ENCODE results near the gene MREG. TPM values are rescaled to one million over a fixed set of nuclear protein-coding genes. Genes with fewer than 3 reads are reported as not detected.

MREG gene
- total and polyA plus RNA-seq, 10 of the 15 experiments (the other 5 are each of a cell fraction or from before 2014, with no cell fraction given) = 6.9 to 45.0 (median 28.5) TPM

GRCh38 chr2:216013080-216013909 lies at the start of gene MREG (continued):
- TF ChIP-seq, protein P1, sequence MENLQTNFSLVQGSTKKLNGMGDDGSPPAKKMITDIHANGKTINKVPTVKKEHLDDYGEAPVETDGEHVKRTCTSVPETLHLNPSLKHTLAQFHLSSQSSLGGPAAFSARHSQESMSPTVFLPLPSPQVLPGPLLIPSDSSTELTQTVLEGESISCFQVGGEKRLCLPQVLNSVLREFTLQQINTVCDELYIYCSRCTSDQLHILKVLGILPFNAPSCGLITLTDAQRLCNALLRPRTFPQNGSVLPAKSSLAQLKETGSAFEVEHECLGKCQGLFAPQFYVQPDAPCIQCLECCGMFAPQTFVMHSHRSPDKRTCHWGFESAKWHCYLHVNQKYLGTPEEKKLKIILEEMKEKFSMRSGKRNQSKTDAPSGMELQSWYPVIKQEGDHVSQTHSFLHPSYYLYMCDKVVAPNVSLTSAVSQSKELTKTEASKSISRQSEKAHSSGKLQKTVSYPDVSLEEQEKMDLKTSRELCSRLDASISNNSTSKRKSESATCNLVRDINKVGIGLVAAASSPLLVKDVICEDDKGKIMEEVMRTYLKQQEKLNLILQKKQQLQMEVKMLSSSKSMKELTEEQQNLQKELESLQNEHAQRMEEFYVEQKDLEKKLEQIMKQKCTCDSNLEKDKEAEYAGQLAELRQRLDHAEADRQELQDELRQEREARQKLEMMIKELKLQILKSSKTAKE (IDR thresholded peaks at IDR 0.05; ENCODE audit: low read depth, poor library complexity, severe bottlenecking) = no peak
- TF ChIP-seq NR2F1 (conservative IDR thresholded peaks at IDR 0.05) = peak; percentile 68
- no peak for TF ChIP-seq ZBED1 (IDR thresholded peaks at IDR 0.05; ENCODE audit: borderline replicate concordance)
- TF ChIP-seq KAT2A (conservative IDR thresholded peaks at IDR 0.05; ENCODE audit: control insufficient read depth, low read depth, low read length) = no peak
- peak; percentile 76; the same call in 1 of the 2 replicates for TF ChIP-seq BACH1 (IDR thresholded peaks at IDR 0.05; ENCODE audit: borderline replicate concordance)
- TF ChIP-seq CEBPB (IDR thresholded peaks at IDR 0.05; ENCODE audit: borderline replicate concordance in 1 of 2, low read depth in 2 of 2, low read length in 2 of 2) = no peak
- no peak for TF ChIP-seq ZNF384 (IDR thresholded peaks at IDR 0.05; ENCODE audit: borderline replicate concordance, low read depth, low read length)
- TF ChIP-seq SMAD1 (IDR thresholded peaks at IDR 0.05; ENCODE audit: low read depth, partially characterized antibody) = no peak
- 0 out of 2 replicates have a peak, but pooled peaks have one; percentile 10 for TF ChIP-seq NR2C1 (IDR thresholded peaks at IDR 0.05)
- peak; percentile 88; the same call in 1 of the 2 replicates for TF ChIP-seq GATAD2B (conservative IDR thresholded peaks at IDR 0.05; ENCODE audit: low read depth)
- TF ChIP-seq IRF5 (IDR thresholded peaks at IDR 0.05; ENCODE audit: borderline replicate concordance) = no peak
- peak; percentile 58; the same call in 1 of the 2 replicates for TF ChIP-seq DPF2 (IDR thresholded peaks at IDR 0.05)
- peak; percentile 14 for TF ChIP-seq MEF2B (IDR thresholded peaks at IDR 0.05; ENCODE audit: partially characterized antibody, poor library complexity, severe bottlenecking)
- peak; percentile 82 for TF ChIP-seq IKZF1 (conservative IDR thresholded peaks at IDR 0.05)
- peak; percentile 40 for TF ChIP-seq KLF5 (IDR thresholded peaks at IDR 0.05; ENCODE audit: partially characterized antibody)
- TF ChIP-seq ZBTB33 (IDR thresholded peaks at IDR 0.05) = no peak
- no peak for TF ChIP-seq SMAD5 (IDR thresholded peaks at IDR 0.05; ENCODE audit: low read depth)
- TF ChIP-seq ELK1 (IDR thresholded peaks at IDR 0.05; ENCODE audit: low read depth, low read length) = no peak
- TF ChIP-seq ASH2L (IDR thresholded peaks at IDR 0.05; ENCODE audit: borderline replicate concordance, low read depth) = peak; percentile 94; the same call in 1 of the 2 replicates
- TF ChIP-seq NR2C2 (IDR thresholded peaks at IDR 0.05; ENCODE audit: borderline replicate concordance, control insufficient read depth, insufficient read length, low read depth) = no peak
- peak; percentile 32 to 57; a peak in 2 of 4 replicates for TF ChIP-seq BHLHE40 (IDR thresholded peaks at IDR 0.05; ENCODE audit: borderline replicate concordance in 1 of 2, low read depth in 2 of 2, low read length in 1 of 2)
- no peak for TF ChIP-seq HCFC1 (IDR thresholded peaks at IDR 0.05; ENCODE audit: low read length)
- TF ChIP-seq KDM1A (IDR thresholded peaks at IDR 0.05; ENCODE audit: borderline replicate concordance) = no peak
- peak; percentile 86 for TF ChIP-seq POLR2A (IDR thresholded peaks at IDR 0.05; ENCODE audit: low read depth, low read length)
- TF ChIP-seq STAT1 (conservative IDR thresholded peaks at IDR 0.05) = no peak
